PC-3 (cell line): ENCODE results near the gene GALNTL6.

Experiments
- CTCF ChIP-seq: fragments of 300-600 bp; sonication (generic); conservative IDR thresholded peaks from 2 replicates; pipeline ENCODE4 v1.5.1; 2017; ENCODE audit warnings: antibody characterized with exemption, low read depth, mild to moderate bottlenecking, low read length
- EZH2 ChIP-seq: fragments of 300-600 bp; sonication (generic); IDR thresholded peaks from one replicate; pipeline ENCODE4 v1.6.1; 2017; ENCODE audit warnings: antibody characterized with exemption, mild to moderate bottlenecking, low read length; ENCODE audit not compliant: unreplicated experiment

GRCh38 chr4:172599554-172599953 lies 786.4 kb downstream of the GALNTL6 start:
- TF ChIP-seq CTCF: no peak
- TF ChIP-seq EZH2: no peak
